HG03280 (cell line): Measurements from ENCODE around the gene MAEA.

Experiments
- ATAC-seq: cut with Tn5 transposase; IDR thresholded peaks from one replicate; pipeline ENCODE4 v1.9.1; 2021; ENCODE audit warnings: mild to moderate bottlenecking, moderate library complexity; ENCODE audit not compliant: unreplicated experiment

Gene MAEA

GRCh38 chr4:1376841-1377605 lies 87.3 kb downstream of the MAEA start:
- no peak for ATAC-seq

GRCh38 chr4:1377606-1378261 lies 88.0 kb downstream of the MAEA start:
- ATAC-seq = no peak

- no peak for ATAC-seq
Observed at GRCh38 chr4:1378559-1379231, 89.0 kb downstream of the MAEA start.

- ATAC-seq = no peak
Observed at GRCh38 chr4:1379351-1379781, 89.7 kb downstream of the MAEA start.

- ATAC-seq = no peak
Observed at GRCh38 chr4:1379801-1380331, 90.2 kb downstream of the MAEA start.

- ATAC-seq = no peak
Observed at GRCh38 chr4:1380368-1381151, 90.9 kb downstream of the MAEA start.

- no peak for ATAC-seq
Observed at GRCh38 chr4:1381181-1381621, 91.5 kb downstream of the MAEA start.

- no peak for ATAC-seq
Observed at GRCh38 chr4:1381944-1382541, 92.4 kb downstream of the MAEA start.

- ATAC-seq = no peak
Observed at GRCh38 chr4:1382776-1383727, 93.4 kb downstream of the MAEA start.

GRCh38 chr4:1383728-1384591 lies 94.3 kb downstream of the MAEA start:
- no peak for ATAC-seq

- ATAC-seq = no peak
Observed at GRCh38 chr4:1384675-1385372, 95.1 kb downstream of the MAEA start.

- ATAC-seq = no peak
Observed at GRCh38 chr4:1385373-1386340, 96.0 kb downstream of the MAEA start.
